HFFc6 (cell line): ENCODE results near the gene TEKTIP1. TPM values are rescaled to one million over a fixed set of nuclear protein-coding genes. Genes with fewer than 3 reads are reported as not detected.

Source experiments
- DNase-seq: peaks from one replicate; pipeline ENCODE4 v3.0.0-alpha.2; 2018
- H3K27ac Mint-ChIP-seq: 2 replicates; pipeline ENCODE4 v1.8.0; 2020; ENCODE audit warnings: mild to moderate bottlenecking, mixed read lengths
- H3K27me3 Mint-ChIP-seq: 2 replicates; pipeline ENCODE4 v1.8.0; 2021; ENCODE audit warnings: mild to moderate bottlenecking, moderate library complexity, mixed read lengths; ENCODE audit not compliant: insufficient read depth
- H3K36me3 Mint-ChIP-seq: 2 replicates; pipeline ENCODE4 v1.8.0; 2021; ENCODE audit warnings: low read depth, mixed read lengths
- H3K4me1 Mint-ChIP-seq: 2 replicates; pipeline ENCODE4 v1.8.0; 2020; ENCODE audit warnings: low read depth, mixed read lengths
- H3K4me3 Mint-ChIP-seq: 2 replicates; pipeline ENCODE4 v1.8.0; 2020; ENCODE audit warnings: mild to moderate bottlenecking, moderate library complexity, mixed read lengths
- H3K9me3 Mint-ChIP-seq: 2 replicates; pipeline ENCODE4 v1.8.0; 2020; ENCODE audit warnings: mild to moderate bottlenecking, mixed read lengths
- total RNA-seq, 6 experiments: library from RNA; stranded (reverse); fragmentation: NEBNext Ultra II Directional; extraction: Animal tissue kit (Norgen Biotek cat#: 25700); gene quantifications; 2 replicates in 1 of 6; 3 replicates in 5 of 6; pipeline ENCODE4 v1.2.3, GENCODE V29; 2021
- TF ChIP-seq, protein P1 (sequence below): fragments of 200-600 bp; sonication (generic); IDR thresholded peaks from 2 replicates; pipeline ENCODE4 v1.5.0; 2021; ENCODE audit warnings: antibody characterized with exemption, mild to moderate bottlenecking

The TEKTIP1 gene
- total RNA-seq, 6 experiments from 2014 or later: 0.25 to 0.51 (median 0.46) TPM; not detected in 1

DNA sequence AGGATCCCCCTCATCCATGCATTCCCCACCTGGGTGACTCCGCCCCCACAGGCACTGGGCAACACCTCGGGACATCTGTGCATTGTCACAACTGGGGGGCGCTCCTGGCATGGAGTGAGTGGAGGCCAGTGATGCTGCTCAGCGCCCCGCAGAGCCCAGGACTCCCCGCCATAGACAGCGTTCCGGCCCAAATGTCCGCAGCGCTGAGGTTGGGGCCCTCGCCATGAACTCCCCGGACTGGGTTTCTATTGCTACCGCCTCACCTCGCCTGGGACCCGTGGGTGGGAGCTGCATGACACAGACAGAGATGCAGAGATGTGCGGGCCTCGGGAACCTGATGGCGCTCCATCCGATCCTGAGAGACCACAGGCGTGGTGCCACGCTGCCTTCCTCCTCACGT, 28.2 kb upstream of the TEKTIP1 start:
- DNase-seq: no peak
- H3K27me3 Mint-ChIP-seq: no peaks in the 10 kb centered on the region; the same call in 1 of the 2 replicates
- TF ChIP-seq, protein P1, sequence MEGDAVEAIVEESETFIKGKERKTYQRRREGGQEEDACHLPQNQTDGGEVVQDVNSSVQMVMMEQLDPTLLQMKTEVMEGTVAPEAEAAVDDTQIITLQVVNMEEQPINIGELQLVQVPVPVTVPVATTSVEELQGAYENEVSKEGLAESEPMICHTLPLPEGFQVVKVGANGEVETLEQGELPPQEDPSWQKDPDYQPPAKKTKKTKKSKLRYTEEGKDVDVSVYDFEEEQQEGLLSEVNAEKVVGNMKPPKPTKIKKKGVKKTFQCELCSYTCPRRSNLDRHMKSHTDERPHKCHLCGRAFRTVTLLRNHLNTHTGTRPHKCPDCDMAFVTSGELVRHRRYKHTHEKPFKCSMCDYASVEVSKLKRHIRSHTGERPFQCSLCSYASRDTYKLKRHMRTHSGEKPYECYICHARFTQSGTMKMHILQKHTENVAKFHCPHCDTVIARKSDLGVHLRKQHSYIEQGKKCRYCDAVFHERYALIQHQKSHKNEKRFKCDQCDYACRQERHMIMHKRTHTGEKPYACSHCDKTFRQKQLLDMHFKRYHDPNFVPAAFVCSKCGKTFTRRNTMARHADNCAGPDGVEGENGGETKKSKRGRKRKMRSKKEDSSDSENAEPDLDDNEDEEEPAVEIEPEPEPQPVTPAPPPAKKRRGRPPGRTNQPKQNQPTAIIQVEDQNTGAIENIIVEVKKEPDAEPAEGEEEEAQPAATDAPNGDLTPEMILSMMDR: no peak; the same call in 1 of the 2 replicates
- H3K4me3 Mint-ChIP-seq: no peak overlapping the region
- peaks cover 20% of the 10 kb centered on the region for H3K36me3 Mint-ChIP-seq
- H3K27ac Mint-ChIP-seq: peak overlapping the region; percentile 88
- H3K4me1 Mint-ChIP-seq: peaks cover 52% of the 10 kb centered on the region
- H3K9me3 Mint-ChIP-seq: no peaks in the 10 kb centered on the region

DNA sequence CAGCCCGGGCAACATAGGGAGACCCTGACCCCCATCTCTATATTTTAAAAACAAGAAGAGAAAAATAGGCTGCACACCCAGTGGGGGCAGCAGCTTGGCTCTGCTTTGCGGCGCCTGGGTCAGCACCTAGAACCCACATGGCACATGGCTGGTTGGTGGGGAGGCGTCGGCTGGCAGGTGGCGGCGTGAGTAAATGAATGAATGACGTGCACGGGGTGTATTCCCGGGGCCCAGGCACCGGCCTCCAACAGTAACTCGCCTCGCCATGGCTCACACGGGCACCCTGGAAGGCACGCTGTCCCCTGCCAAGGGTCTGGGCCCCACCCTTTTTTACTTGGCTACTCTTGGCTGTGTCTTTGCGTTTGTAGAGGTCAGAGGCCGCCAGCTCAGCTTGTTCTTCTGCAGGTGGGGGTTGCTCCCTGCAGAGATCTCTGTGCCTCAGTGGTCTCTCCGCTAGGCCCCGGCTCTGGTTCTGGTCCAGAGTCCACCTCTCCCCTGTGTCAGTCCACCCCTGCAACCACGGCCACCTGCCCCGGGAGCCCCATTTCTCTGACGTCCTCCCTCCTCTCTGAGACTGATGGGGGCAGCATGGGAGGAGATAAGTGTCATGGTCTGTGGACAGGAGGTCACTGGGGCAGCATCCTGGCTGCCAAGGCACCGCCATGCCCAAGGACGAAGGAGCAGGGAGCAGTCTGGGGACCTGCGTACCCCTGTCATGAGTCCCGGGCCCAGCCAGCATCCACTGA, 27.3 kb upstream of the TEKTIP1 start:
- Mint-ChIP-seq H3K4me3 (no peak overlapping the region), H3K9me3 (no peaks in the 10 kb centered on the region), H3K27ac (no peak overlapping the region), H3K4me1 (peaks cover 53% of the 10 kb centered on the region), H3K36me3 (peaks cover 19% of the 10 kb centered on the region), H3K27me3 (no peaks in the 10 kb centered on the region; the same call in 1 of the 2 replicates)
- no peak for DNase-seq
- TF ChIP-seq, protein P1: no peak

DNA sequence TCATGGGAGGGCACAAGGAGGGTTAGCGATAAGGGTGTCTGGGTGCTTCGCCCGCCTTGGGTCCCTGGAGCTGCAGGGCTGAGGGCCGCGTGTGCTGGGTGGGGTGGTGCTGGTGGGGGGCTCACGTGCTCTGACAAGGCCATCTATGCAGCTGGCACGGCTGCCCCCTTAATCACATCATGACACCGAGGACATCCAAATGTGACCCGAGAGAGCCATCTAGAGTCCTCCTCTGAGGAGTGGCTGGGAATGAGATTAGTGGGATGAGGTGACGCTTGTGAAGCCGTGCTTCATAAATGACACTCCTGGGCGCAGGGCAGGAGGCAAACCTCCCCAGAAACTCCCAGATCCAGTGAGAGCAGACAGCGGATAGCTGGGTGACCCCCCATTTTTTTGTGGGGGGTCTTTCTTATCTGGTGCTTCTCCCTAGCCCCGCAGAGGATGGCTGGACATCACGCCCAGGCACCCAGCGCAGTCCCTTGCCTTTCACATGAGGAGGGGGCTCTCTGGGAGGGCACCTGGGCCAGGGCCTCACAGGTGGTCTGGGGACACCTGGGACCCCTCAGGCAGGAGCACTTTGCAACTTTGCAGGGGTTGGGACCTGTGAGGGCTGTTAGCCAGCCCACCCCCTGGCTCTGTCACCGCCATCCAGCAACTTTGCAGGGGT, 26.3 kb upstream of the TEKTIP1 start:
- Mint-ChIP-seq H3K4me3 (no peak overlapping the region), H3K27ac (no peak overlapping the region), H3K9me3 (no peaks in the 10 kb centered on the region), H3K4me1 (peaks cover 46% of the 10 kb centered on the region), H3K36me3 (peaks cover 11% of the 10 kb centered on the region), H3K27me3 (no peaks in the 10 kb centered on the region; the same call in 1 of the 2 replicates)
- TF ChIP-seq, protein P1: no peak
- no peak for DNase-seq

DNA sequence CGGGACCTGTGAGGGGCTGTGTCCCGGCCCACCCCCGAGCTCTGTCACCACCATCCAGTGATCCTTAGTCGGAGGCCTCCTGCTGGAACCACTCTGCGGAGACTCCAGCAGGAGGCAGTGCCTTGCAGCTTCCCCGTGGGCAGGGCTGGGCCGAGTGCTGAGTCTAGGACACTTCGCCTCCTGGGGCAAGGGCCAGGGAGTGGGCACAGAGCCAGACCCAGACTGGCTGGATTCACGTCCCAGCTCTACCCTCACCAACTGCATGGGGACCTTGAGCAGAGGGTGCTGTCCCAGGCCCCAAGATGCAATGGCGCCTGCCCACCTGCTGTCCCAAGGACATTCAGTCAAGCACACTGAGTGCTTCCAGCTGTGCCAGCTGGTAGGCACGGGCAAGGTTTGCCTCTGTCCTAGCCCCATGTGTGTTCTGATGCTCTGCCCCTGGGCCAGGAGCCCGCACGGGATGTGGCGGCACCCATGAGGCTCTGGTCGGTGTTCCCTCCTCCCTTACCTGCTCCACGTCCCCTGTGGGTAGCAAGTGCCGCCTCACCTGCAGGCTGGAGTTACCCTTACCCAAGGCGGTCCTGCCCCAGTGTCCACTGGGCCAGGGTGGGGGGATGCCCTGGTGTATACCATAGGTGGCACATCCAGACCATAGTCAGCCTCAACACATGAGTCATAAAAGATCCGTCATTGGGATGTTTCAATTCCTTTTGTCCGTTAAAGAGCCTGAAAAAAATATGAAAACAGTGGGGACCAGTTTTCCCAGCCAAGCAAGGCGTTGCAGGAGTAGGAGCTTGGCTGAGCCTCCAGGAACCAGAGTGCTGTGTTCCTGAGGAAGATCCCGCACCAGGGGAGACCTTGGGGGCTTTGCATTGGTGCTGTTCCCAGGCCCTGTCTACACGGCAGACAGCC, 25.5 kb upstream of the TEKTIP1 start:
- H3K4me1 Mint-ChIP-seq: peaks cover 42% of the 10 kb centered on the region
- TF ChIP-seq, protein P1: no peak
- H3K36me3 Mint-ChIP-seq: peaks cover 11% of the 10 kb centered on the region
- no peaks in the 10 kb centered on the region for H3K9me3 Mint-ChIP-seq
- DNase-seq: no peak
- H3K27ac Mint-ChIP-seq: peak overlapping the region; percentile 54
- no peaks in the 10 kb centered on the region; the same call in 1 of the 2 replicates for H3K27me3 Mint-ChIP-seq
- H3K4me3 Mint-ChIP-seq: no peak overlapping the region

DNA sequence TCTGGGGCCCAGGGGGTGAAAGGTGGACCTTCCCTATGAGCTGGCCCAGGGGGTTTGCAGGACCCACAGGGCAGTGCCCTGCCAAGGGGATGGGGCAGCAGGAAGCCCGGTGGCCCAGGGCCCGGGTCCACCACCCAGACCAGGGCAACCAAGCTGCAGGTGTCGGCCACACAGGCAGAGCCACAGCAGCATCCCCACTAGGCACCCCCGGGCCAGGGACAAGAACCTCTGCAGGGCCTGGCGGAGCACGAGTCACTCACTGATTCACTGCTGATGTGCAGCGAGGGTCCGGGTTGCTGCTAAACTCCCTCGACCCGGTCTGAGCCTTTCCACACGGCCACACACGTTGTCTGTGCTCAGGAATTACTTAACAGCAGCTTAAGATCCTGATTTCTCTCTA, 24.0 kb upstream of the TEKTIP1 start:
- no peaks in the 10 kb centered on the region for H3K27me3 Mint-ChIP-seq
- H3K4me3 Mint-ChIP-seq: no peak overlapping the region
- H3K27ac Mint-ChIP-seq: peak overlapping the region; percentile 38; the same call in 1 of the 2 replicates
- no peaks in the 10 kb centered on the region for H3K9me3 Mint-ChIP-seq
- TF ChIP-seq, protein P1: no peak
- peaks cover 27% of the 10 kb centered on the region for H3K4me1 Mint-ChIP-seq
- DNase-seq: no peak
- peaks cover under 1% of the 10 kb centered on the region; the same call in 1 of the 2 replicates for H3K36me3 Mint-ChIP-seq
